Stimulated activated CD8-positive, alpha-beta memory T cell treated with anti-CD3 and anti-CD28 coated beads, Interleukin-15, amount 100 ng/mL, for 48 hours (primary cell): Measurements from ENCODE around the gene ZNF174.

Source experiments
- DNase-seq, 2 donors: peaks; one replicate each; pipeline ENCODE4 v3.0.0-alpha.2; 2020; ENCODE audit warnings: low read depth in 2 of 2

ZNF174 gene

DNA sequence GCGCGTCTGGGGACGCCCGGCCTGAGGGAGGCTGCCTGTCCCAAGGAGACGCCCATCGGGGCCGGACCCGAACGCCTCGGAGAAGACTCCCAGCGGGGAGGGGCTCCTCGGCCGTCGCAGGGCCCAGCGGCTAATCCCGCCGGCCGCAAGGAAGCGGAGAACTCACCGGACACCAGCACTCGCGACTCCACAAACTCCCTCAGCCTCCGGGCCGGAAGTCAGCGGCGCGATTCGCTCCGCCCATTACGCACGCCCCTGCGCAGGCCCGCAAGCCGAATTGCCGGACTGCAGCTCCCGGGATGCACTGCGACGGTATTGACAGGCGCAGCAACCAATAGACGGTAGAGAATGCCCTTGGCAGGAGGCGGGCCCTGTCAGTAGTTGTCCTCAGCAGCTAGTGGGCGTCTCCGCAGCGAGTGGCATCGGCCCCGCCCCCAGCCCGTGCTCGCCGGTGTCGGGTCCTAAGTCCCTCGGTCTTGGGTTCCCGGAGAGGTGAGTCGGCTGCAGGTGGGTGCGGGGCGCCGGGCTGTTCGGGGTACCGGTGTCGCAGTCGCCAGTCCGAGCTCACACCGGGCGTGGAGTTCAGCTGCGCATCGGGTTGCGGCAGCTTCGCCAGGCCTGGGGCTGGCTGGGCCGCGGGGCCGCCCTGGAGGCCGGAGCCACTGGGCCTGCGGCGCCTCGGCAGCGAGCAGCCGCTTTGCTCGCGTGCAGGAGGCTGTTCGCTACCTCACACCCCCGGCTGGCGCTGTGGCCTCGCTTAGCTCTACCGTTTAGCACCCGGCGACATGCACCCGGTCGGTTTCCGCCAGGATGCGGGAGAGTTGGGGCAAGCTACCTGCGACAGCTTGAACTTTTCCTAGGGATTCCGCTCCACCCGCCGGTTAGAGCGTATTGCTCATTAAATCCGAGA lies at the start of gene ZNF174, which contains the start of gene ZSCAN32:
Gene ZNF174 (plus strand): TSS at position 437 of the 910 bp plus-strand sequence. CDS start 790 bp downstream, outside the sequence.
Gene ZSCAN32 (minus strand): TSS at position 226 of the 910 bp plus-strand sequence. CDS start 3,447 bp downstream, outside the sequence.
- DNase-seq, result peak; percentile 99

DNA sequence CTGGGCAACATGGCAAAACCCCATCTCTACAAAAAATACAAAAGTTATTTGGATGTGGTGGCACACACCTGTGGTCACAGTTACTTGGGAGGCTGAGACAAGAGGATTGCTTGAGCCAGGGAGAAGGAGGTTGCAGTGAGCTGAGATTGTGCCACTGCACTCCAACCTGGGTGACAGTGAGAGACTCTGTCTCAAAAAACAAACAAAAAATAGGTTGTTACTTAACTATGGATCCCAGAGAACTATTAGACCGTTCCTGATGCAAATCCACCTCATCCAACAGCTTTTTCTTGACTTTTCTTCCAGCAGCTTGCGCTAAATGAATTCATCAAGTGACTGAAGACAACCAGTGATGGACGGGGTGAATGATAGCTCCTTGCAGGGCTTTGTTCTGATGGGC lies 45.4 kb upstream of the ZNF174 start, which contains the start of gene OR2C1:
Gene OR2C1 (plus strand): TSS at position 301 of the 400 bp plus-strand sequence. CDS start 52 bp downstream, at position 353.
- no peak for DNase-seq

GRCh38 chr16:3356118-3356517 lies 44.9 kb upstream of the ZNF174 start:
- no peak for DNase-seq

GRCh38 chr16:3358871-3359270 lies 42.1 kb upstream of the ZNF174 start:
- DNase-seq, result no peak

GRCh38 chr16:3362931-3363330 lies 38.1 kb upstream of the ZNF174 start:
- no peak for DNase-seq

- no peak for DNase-seq
Measured at GRCh38 chr16:3363793-3364192, 37.2 kb upstream of the ZNF174 start.

GRCh38 chr16:3364774-3365427 lies 36.1 kb upstream of the ZNF174 start:
- peak; percentile 81 to 84 for DNase-seq

DNA sequence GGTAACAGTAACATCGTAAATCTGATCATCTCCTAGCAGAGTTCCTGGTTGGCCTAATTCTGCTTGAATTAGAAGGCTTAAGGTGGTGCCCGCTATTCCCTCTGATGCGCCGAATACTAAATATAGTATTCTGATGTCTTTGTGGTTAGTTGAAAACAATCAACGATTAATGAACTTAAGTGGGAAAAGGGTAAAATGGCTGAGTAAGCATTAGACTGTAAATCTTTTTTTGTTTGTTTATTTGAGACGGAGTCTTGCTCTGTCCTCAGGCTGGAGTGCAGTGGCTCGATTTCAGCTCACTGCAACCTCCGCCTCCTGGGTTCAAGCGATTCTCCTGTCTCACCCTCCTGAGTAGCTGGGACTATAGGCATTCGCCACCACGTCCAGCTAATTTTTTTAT lies 31.9 kb upstream of the ZNF174 start:
- DNase-seq, result no peak

DNA sequence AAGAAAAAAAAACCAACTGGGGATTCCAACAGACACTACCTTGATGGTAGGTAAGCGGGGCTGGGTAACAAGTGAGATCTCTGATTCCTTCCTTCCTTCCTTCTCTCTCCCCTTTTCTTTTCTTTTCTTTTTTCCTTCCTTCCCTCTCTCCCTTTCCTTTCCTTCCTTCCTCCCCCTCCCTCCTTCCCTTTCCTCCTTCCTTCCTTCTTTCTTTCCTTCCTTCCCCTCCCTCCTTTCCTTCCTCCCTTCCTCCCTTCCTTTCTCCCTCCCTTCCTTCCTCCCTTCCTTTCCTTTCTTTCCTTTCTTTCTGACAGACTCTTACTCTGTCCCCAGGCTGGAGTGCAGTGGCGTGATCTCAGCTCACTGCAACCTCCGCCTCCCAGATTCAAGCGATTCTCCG lies 25.3 kb upstream of the ZNF174 start:
- no peak for DNase-seq

DNA sequence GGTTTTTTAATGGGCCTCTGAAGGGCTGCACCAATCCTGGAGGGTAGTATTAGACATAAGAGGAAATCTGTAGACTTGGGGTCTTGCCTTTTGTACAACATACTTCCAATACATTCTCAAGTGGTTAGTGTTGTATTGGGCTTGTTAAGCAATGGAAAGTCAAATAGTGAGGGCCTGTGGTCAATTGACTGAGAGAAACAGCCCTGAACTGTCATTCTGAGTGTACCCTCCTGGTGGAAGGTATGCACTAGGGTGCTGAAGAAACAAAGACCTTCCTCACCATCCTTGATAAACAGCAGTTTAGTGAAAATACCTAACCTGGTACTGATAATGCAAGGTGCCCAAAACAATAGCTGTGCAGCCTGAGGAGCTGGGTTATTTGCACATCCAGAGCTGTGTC lies 23.1 kb upstream of the ZNF174 start:
- no peak for DNase-seq

DNA sequence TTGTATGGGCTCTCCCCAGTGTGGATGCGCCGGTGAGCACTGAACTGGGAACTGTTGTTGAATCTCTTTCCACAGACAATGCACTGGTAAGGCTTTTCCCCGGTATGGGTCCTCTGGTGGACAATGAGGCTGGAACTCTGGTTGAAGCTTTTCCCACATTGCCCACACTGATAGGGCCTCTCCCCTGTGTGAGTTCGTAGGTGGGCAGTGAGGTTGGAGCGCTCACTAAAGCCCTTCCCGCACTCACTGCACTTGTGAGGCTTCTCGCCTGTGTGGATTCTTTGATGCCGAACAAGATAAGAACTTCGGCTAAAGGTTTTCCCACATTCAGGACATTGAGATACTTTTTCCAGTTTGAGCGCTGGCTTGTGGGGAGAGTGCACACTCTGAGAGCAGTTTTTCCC lies 18.0 kb upstream of the ZNF174 start:
- DNase-seq, result no peak

DNA sequence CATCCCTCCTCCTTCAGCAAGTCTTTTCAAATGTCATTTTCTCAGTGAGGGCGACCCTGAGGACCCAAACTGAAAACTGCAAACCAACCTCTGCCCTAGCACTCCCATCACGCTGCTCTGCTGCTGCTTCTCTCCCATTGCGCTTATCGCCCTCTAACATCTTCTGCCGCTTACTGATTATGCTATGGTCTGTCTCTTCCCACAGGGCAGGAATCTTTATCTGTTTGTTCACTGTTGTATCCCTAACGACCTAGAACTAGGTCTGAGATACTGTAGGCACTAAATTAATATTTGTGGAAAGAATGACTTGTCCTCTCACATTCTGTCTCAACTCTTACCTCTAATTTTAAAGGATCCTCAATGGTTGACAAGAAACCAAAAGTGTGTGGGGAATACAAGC lies 12.7 kb upstream of the ZNF174 start:
- no peak for DNase-seq

- no peak for DNase-seq
Measured at GRCh38 chr16:3389663-3390338, 11.2 kb upstream of the ZNF174 start.

DNA sequence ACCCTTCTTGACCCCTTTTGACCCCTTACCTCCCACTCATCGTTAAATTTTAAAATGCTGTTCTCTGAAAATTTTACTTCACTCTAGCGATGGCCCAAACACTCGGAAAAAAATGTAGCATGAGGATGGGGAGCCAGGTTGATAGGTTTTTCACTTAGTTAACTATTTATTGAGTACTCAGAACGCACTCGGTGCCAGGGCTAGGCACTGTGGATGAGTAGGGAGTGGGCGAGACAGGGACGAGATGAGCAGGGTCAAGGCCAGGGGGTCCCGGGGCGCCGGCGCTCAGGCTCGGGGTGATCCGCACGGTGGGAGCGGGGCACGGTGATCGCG lies 603 bp upstream of the ZNF174 start:
- no peak for DNase-seq

- no peak for DNase-seq
Measured at GRCh38 chr16:3401719-3402397, 843 bp downstream of the ZNF174 start.

- no peak for DNase-seq
Measured at GRCh38 chr16:3408561-3409197, 7.7 kb downstream of the ZNF174 start.

DNA sequence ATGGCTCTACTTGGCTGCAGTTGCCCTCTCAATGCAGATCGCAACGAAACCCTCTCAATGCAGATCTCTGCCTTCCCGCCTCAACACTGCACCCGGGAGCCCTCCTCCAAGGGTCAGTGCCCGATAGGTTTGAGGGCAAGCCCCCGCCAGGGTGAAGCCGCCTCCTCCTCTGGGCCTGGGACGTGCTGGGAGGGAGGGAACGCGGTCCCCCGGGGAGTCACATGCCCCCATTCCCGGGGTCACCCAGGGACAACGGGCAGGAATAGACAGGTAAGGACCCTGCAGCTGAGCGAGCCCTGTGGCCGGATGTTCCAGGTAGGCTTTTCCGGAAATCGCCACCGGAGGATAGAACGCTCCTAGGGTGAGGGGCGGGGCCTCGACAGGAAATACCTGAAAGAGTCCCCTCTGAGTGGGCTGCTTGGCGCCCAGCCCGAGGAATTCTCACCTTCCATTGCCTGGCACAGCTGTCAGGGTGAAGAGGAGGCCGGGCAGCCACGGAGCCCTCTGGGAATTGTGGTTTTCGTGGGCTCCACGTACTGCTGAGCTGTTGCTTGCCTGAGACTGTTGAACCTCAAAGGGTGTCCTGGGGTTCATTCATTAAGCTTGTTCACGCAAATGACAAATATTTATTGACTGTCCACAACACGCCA lies 12.8 kb downstream of the ZNF174 start:
- no peak for DNase-seq

GRCh38 chr16:3431779-3432219 lies 30.8 kb downstream of the ZNF174 start:
- peak; percentile 57 to 66 for DNase-seq

DNA sequence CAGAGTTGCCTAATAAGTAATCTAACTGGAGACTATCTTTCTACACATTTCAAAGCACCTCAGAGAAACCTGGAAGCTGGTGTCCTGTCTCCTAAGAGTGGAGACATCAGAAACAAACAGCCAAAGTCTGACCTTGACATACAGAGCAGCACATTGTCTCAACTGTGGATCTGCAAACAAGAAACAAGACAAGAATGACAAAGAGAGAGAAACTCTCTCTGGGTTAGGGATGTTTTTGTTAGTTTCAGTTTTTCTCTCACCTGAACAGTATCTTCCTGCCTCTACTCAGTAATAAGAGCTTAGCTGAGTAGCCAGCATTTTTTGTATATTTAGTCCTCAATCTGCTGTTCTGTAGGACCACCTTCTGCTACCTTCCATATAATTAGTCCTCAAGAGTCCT lies 33.4 kb downstream of the ZNF174 start:
- no peak for DNase-seq

GRCh38 chr16:3439637-3440036 lies 38.6 kb downstream of the ZNF174 start:
- DNase-seq, result no peak
